Panc1 (cell line): ENCODE data around the gene TSSK6. TPM values are rescaled to one million over a fixed set of nuclear protein-coding genes. Genes with fewer than 3 reads are reported as not detected.
A peak's percentile ranks its signal among the peaks of the same experiment; 100 is the strongest.

Source experiments
- ATAC-seq: fragments of 200-7000 bp; cut with Tn5 transposase; 2 replicates; pipeline ENCODE4 v1.9.1; 2020; ENCODE audit warnings: mild to moderate bottlenecking, moderate library complexity
- BruUV-seq: library from RNA; stranded (reverse); fragments of 400-500 nt; replicated peaks from 2 replicates; lab custom pipeline; 2021; lab: Mats Ljungman, UMichigan
- CTCF ChIA-PET: fragments of 300-600 bp; sonication (Branson Sonifier 250); formaldehyde crosslinking; loops from one replicate; lab custom pipeline; 2022; ENCODE audit warnings: antibody characterized with exemption; lab: Charles Lee
- POLR2A ChIA-PET: fragments of 300-600 bp; sonication (Branson Sonifier 250); formaldehyde crosslinking; loops from one replicate; lab custom pipeline; 2022; ENCODE audit warnings: antibody characterized with exemption; lab: Charles Lee
- DNase-seq: peaks from one replicate; pipeline ENCODE4 v3.0.0-alpha.2; 2010; ENCODE audit warnings: low read depth, low spot score
- H3K27ac ChIP-seq: 2 replicates; pipeline ENCODE4 v1.5.1; 2011; ENCODE audit warnings: mild to moderate bottlenecking, low read length, inconsistent platforms
- H3K27me3 ChIP-seq: fragments of 200-500 bp; sonication (Bioruptor generic); 2 replicates; pipeline ENCODE4 v1.6.0; 2014; ENCODE audit warnings: low read length, inconsistent platforms; ENCODE audit not compliant: control insufficient read depth, insufficient read depth
- H3K36me3 ChIP-seq: fragments of 200-500 bp; sonication (Bioruptor generic); 2 replicates; pipeline ENCODE4 v1.5.1; 2014; ENCODE audit warnings: inconsistent platforms, mild to moderate bottlenecking, low read length, moderate library complexity; ENCODE audit not compliant: control insufficient read depth, insufficient read depth
- H3K4me1 ChIP-seq: 2 replicates; pipeline ENCODE4 v1.5.1; 2011; ENCODE audit warnings: inconsistent platforms, mild to moderate bottlenecking, low read length, moderate library complexity; ENCODE audit not compliant: control insufficient read depth, insufficient read depth
- H3K4me3 ChIP-seq, 2 experiments: 2 replicates each; pipeline ENCODE4 v1.5.1; 2011 to 2012; ENCODE audit warnings: low read depth in 2 of 2, low read length in 2 of 2, mild to moderate bottlenecking in 2 of 2, inconsistent platforms in 1 of 2, moderate library complexity in 1 of 2
- H3K9me3 ChIP-seq: fragments of 200-500 bp; sonication (Bioruptor generic); 2 replicates; pipeline ENCODE4 v1.5.1; 2014; ENCODE audit warnings: low read depth, mild to moderate bottlenecking, inconsistent platforms, low read length, moderate library complexity; ENCODE audit not compliant: control insufficient read depth, insufficient read depth
- CTCF ChIP-seq: fragments of 450-650 bp; IDR thresholded peaks from 2 replicates; pipeline ENCODE4 v1.5.1; 2017; ENCODE audit warnings: mild to moderate bottlenecking
- POLR2AphosphoS5 ChIP-seq: IDR thresholded peaks from 2 replicates; pipeline ENCODE4 v1.6.1; 2012; ENCODE audit warnings: mild to moderate bottlenecking, low read depth, low read length, moderate library complexity
- REST ChIP-seq, 2 experiments: IDR thresholded peaks; 2 replicates each; pipeline ENCODE4 v1.6.1; 2011 to 2012; ENCODE audit warnings: low read depth in 2 of 2, control low read depth in 1 of 2, low read length in 1 of 2, mild to moderate bottlenecking in 1 of 2, moderate library complexity in 1 of 2; ENCODE audit not compliant: insufficient read depth in 1 of 2
- SIN3A ChIP-seq: IDR thresholded peaks from 2 replicates; pipeline ENCODE4 v1.6.1; 2012; ENCODE audit warnings: low read depth, mild to moderate bottlenecking, low read length, moderate library complexity, borderline replicate concordance; ENCODE audit not compliant: insufficient read depth
- TCF7L2 ChIP-seq: IDR thresholded peaks from 2 replicates; pipeline ENCODE4 v1.6.1; 2011; ENCODE audit warnings: mild to moderate bottlenecking, low read depth, low read length, inconsistent platforms
- in situ Hi-C: cut with HindIII; loops from 2 replicates; pipeline ENCODE4 v1.10.0; 2016; ENCODE audit warnings: low sequenced_read_pairs, low pct_unique_long_range_greater_than_20kb
- intact Hi-C: fragments of 100-400 bp; cut with micrococcal nuclease; formaldehyde crosslinking; loops from one replicate; pipeline ENCODE4 v1.10.0; 2022; ENCODE audit not compliant: unreplicated experiment
- total RNA-seq: library from RNA; stranded (reverse); gene quantifications from one replicate; pipeline ENCODE4 v1.2.1, GENCODE V29; 2021; ENCODE audit not compliant: unreplicated experiment

TSSK6 gene
- total RNA-seq, 1 experiment from 2014 or later, result 1.8 TPM

- in situ Hi-C loops, result no loop called here
Observed at GRCh38 chr19:19487077-19487949, 28.0 kb downstream of the TSSK6 start.

More at GRCh38 chr19:19487077-19487949, 28.0 kb downstream of the TSSK6 start:
- CTCF ChIA-PET, result no interaction called here
- POLR2A ChIA-PET, result interaction anchor here (0.6 to 0.7 kb wide), 2 partner anchors 43 to 82 kb away, joined by 3 read pairs; no protein-coding TSS in a partner anchor
- H3K4me3 ChIP-seq, result no peak overlapping the region
- DNase-seq, result no peak
- intact Hi-C loops, result loop anchor here (5.0 kb wide), 1 partner anchor 120 kb away; no protein-coding TSS in a partner anchor
- H3K4me1 ChIP-seq, result peaks cover 41% of the 10 kb centered on the region
- no peak for ATAC-seq
- no peaks in the 10 kb centered on the region for H3K27me3 ChIP-seq
- H3K36me3 ChIP-seq, result no peaks in the 10 kb centered on the region
- no TSS peak for BruUV-seq
- H3K27ac ChIP-seq, result 0 out of 2 replicates have a peak overlapping the region, but pooled peaks have one; percentile 39
- H3K9me3 ChIP-seq, result no peaks in the 10 kb centered on the region
- no peak for TF ChIP-seq TCF7L2
- TF ChIP-seq SIN3A, result no peak
- no peak for TF ChIP-seq REST (IDR thresholded peaks at IDR 0.05; ENCODE audit: insufficient read depth in 1 of 2, low read depth in 2 of 2, low read length in 1 of 2)
- TF ChIP-seq POLR2AphosphoS5, result no peak
- no peak for TF ChIP-seq CTCF
